Left renal cortex interstitium (tissue), 4 donors: Measurements from ENCODE around the gene ALKBH4. TPM values are rescaled to one million over a fixed set of nuclear protein-coding genes. Genes with fewer than 3 reads are reported as not detected.
A peak's percentile ranks its signal among the peaks of the same experiment; 100 is the strongest.
"Not testable (repeated sequence)": the region's sequence is repeated elsewhere in the genome, so short reads cannot be mapped to it uniquely, and the experiment has no call there.

Source experiments
- DNase-seq, 4 donors: peaks; one replicate each; pipeline ENCODE4 v3.0.0-alpha.2; 2013; ENCODE audit warnings: low read depth in 4 of 4, low spot score in 2 of 4, missing footprints in 1 of 4
- polyA plus RNA-seq, 4 donors: library from polyadenylated mRNA; unstranded; fragments of 120-200 nt; gene quantifications; one replicate each; pipeline ENCODE4 v1.2.1, GENCODE V29; 2013; ENCODE audit not compliant: insufficient read length in 4 of 4

The ALKBH4 gene
- 10 to 100 TPM; 10.3 to 16.7 (median 14.6) TPM for polyA plus RNA-seq

- DNase-seq, result peak; percentile 67 to 84 (median 80)
Observed at GRCh38 chr7:102464577-102465280, at the start of gene ALKBH4, which contains the start of gene LRWD1. Gene ALKBH4, minus strand, starts transcription at chr7:102464863. Its CDS starts 27 bp downstream, at chr7:102464836. Gene LRWD1, plus strand, starts transcription at chr7:102464984. Its CDS starts 97 bp downstream, at chr7:102465081.

GRCh38 chr7:102512642-102513221 lies 48.1 kb upstream of the ALKBH4 start:
- DNase-seq, result peak; percentile 73 to 92 (median 80)

GRCh38 chr7:102511860-102512522 lies 47.3 kb upstream of the ALKBH4 start:
- DNase-seq, result not testable (repeated sequence)

- DNase-seq, result not testable (repeated sequence)
Observed at GRCh38 chr7:102510575-102510974, 45.9 kb upstream of the ALKBH4 start.

- DNase-seq, result not testable (repeated sequence)
Observed at GRCh38 chr7:102507410-102508088, 42.9 kb upstream of the ALKBH4 start.

GRCh38 chr7:102505298-102506185 lies 40.9 kb upstream of the ALKBH4 start:
- DNase-seq, result not testable (repeated sequence)

GRCh38 chr7:102503141-102503540 lies 38.5 kb upstream of the ALKBH4 start:
- not testable (repeated sequence) for DNase-seq

- not testable (repeated sequence) for DNase-seq
Observed at GRCh38 chr7:102498321-102498720, 33.7 kb upstream of the ALKBH4 start.

- DNase-seq, result not testable (repeated sequence)
Observed at GRCh38 chr7:102497308-102497707, 32.6 kb upstream of the ALKBH4 start.

GRCh38 chr7:102496861-102497260 lies 32.2 kb upstream of the ALKBH4 start:
- not testable (repeated sequence) for DNase-seq

GRCh38 chr7:102494473-102495149 lies 29.9 kb upstream of the ALKBH4 start:
- not testable (repeated sequence) for DNase-seq

- DNase-seq, result not testable (repeated sequence)
Observed at GRCh38 chr7:102494026-102494425, 29.4 kb upstream of the ALKBH4 start.

- not testable (repeated sequence) for DNase-seq
Observed at GRCh38 chr7:102493220-102493935, 28.7 kb upstream of the ALKBH4 start.

GRCh38 chr7:102490529-102491075 lies 25.9 kb upstream of the ALKBH4 start:
- DNase-seq, result not testable (repeated sequence)

GRCh38 chr7:102484317-102484716 lies 19.7 kb upstream of the ALKBH4 start:
- DNase-seq, result not testable (repeated sequence)

GRCh38 chr7:102481962-102482361 lies 17.3 kb upstream of the ALKBH4 start:
- DNase-seq, result not testable (repeated sequence)

- not testable (repeated sequence) for DNase-seq
Observed at GRCh38 chr7:102479982-102480637, 15.4 kb upstream of the ALKBH4 start.

- DNase-seq, result not testable (repeated sequence)
Observed at GRCh38 chr7:102479209-102479584, 14.5 kb upstream of the ALKBH4 start.
